A673 (cell line): ENCODE data around the gene ARV1. TPM values are rescaled to one million over a fixed set of nuclear protein-coding genes. Genes with fewer than 3 reads are reported as not detected.

Experiments
- BruUV-seq: library from RNA; stranded (reverse); fragments of 400-500 nt; replicated peaks from 2 replicates; lab custom pipeline; 2021; lab: Mats Ljungman, UMichigan
- CTCF ChIA-PET: fragments of 300-600 bp; sonication (Branson Sonifier 250); formaldehyde crosslinking; loops from one replicate; lab custom pipeline; 2022; ENCODE audit warnings: antibody characterized with exemption; lab: Charles Lee
- POLR2A ChIA-PET: fragments of 300-600 bp; sonication (Branson Sonifier 250); formaldehyde crosslinking; loops from one replicate; lab custom pipeline; 2022; ENCODE audit warnings: antibody characterized with exemption; ENCODE audit not compliant: low non-redundant PET; lab: Charles Lee
- DNase-seq: peaks from one replicate; pipeline ENCODE4 v3.0.0-alpha.2; 2015; ENCODE audit warnings: low spot score
- H3K27ac ChIP-seq: fragments of 200-600 bp; sonication (generic); 2 replicates; pipeline ENCODE4 v1.5.1; 2016; ENCODE audit warnings: mixed run types, low read depth, mild to moderate bottlenecking, mixed read lengths, antibody characterized with exemption, low read length; ENCODE audit not compliant: poor library complexity, severe bottlenecking
- H3K27me3 ChIP-seq: fragments of 200-600 bp; sonication (generic); replicated peaks from 2 replicates; pipeline ENCODE4 v1.6.1; 2017; ENCODE audit warnings: mixed run types, low read depth, mild to moderate bottlenecking, mixed read lengths, antibody characterized with exemption, low read length; ENCODE audit not compliant: insufficient read depth, poor library complexity
- H3K36me3 ChIP-seq: fragments of 200-600 bp; sonication (generic); 2 replicates; pipeline ENCODE4 v1.6.1; 2016; ENCODE audit warnings: mixed run types, mild to moderate bottlenecking, mixed read lengths, antibody characterized with exemption, low read length; ENCODE audit not compliant: insufficient read depth, poor library complexity, severe bottlenecking
- H3K4me1 ChIP-seq: fragments of 200-600 bp; sonication (generic); 2 replicates; pipeline ENCODE4 v1.6.1; 2017; ENCODE audit warnings: mixed run types, mild to moderate bottlenecking, mixed read lengths, antibody characterized with exemption, low read length; ENCODE audit not compliant: insufficient read depth, poor library complexity, severe bottlenecking
- H3K4me3 ChIP-seq: fragments of 200-600 bp; sonication (generic); 2 replicates; pipeline ENCODE4 v1.5.1; 2016; ENCODE audit warnings: low read depth, mixed run types, mild to moderate bottlenecking, mixed read lengths, low read length; ENCODE audit not compliant: poor library complexity, severe bottlenecking
- H3K9me3 ChIP-seq: fragments of 200-600 bp; sonication (generic); 2 replicates; pipeline ENCODE4 v1.6.1; 2016; ENCODE audit warnings: mixed run types, low read depth, mild to moderate bottlenecking, mixed read lengths, antibody characterized with exemption, low read length; ENCODE audit not compliant: poor library complexity, severe bottlenecking
- CTCF ChIP-seq: fragments of 300-800, 200-600 bp; sonication (generic); conservative IDR thresholded peaks from 2 replicates; pipeline ENCODE4 v1.5.1; 2017; ENCODE audit warnings: low read depth, mild to moderate bottlenecking, antibody characterized with exemption, low read length, moderate library complexity, mixed read lengths
- EZH2 ChIP-seq: fragments of 200-600 bp; sonication (generic); IDR thresholded peaks from 2 replicates; pipeline ENCODE4 v1.6.1; 2017; ENCODE audit warnings: borderline replicate concordance, low read depth, mild to moderate bottlenecking, mixed read lengths, antibody characterized with exemption, low read length; ENCODE audit not compliant: poor library complexity, severe bottlenecking
- intact Hi-C: fragments of 100-400 bp; cut with micrococcal nuclease; formaldehyde crosslinking; loops from one replicate; pipeline ENCODE4 v1.10.0; 2022; ENCODE audit not compliant: unreplicated experiment
- total RNA-seq: library from RNA; stranded (reverse); gene quantifications from 2 replicates; pipeline ENCODE4 v1.2.3, GENCODE V29; 2021

Gene ARV1
- total RNA-seq, 1 experiment from 2014 or later: 27.3 TPM

DNA sequence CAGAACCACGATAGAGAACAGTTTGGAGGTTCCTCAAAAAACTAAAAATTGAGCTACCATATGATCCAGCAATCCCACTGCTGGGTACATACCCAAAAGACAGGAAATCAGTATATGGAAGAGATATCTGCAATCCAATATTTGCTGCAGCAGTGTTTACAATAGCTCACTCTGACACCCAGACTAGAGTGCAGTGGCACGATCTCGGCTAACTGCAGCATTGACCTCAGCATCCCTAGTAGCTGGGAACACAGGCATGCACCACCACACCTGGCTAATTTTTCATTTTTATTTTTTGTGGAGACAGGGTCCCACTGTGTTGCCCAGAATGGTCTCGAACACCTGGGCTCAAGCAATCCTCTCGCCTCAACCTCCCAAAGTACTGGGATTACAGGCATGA, 13.4 kb upstream of the ARV1 start:
- ChIA-PET CTCF (no interaction called here), POLR2A (no interaction called here)
- BruUV-seq: no TSS peak
- H3K9me3 ChIP-seq: no peaks in the 10 kb centered on the region
- H3K27me3 ChIP-seq: no peaks in the 10 kb centered on the region
- no peak for DNase-seq
- no peak overlapping the region for H3K27ac ChIP-seq
- no peaks in the 10 kb centered on the region for H3K4me1 ChIP-seq
- H3K4me3 ChIP-seq: no peak overlapping the region
- TF ChIP-seq CTCF: no peak
- TF ChIP-seq EZH2: no peak
- H3K36me3 ChIP-seq: no peaks in the 10 kb centered on the region
- intact Hi-C loops: no loop called here

DNA sequence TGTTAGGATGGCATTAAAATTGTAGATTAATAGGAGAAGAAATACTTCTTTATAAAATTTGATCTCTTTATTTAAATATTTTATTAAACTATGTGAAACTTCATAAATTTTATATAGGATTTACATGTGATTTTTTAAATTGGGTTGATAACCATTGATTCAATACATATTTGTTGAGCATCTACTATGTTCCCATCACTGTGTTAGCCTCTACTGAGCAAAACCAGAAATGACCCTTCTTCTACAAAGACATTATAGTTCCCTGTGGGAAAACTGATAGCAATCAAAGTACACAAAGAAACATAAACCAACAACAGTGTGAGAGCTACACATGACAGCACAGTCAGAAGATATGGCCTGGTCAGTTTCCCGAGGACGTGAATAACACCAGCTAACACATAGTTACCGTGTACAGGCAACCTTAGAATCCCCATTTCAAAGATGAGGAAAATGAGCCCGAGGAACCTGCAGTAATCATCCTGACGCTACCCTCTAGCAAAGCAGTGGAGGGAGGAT, 12.5 kb upstream of the ARV1 start:
- Histone ChIP-seq H3K4me3 (no peak overlapping the region), H3K9me3 (no peaks in the 10 kb centered on the region), H3K27ac (no peak overlapping the region), H3K27me3 (no peaks in the 10 kb centered on the region), H3K4me1 (no peaks in the 10 kb centered on the region), H3K36me3 (no peaks in the 10 kb centered on the region)
- DNase-seq: no peak
- ChIA-PET CTCF (no interaction called here), POLR2A (no interaction called here)
- intact Hi-C loops: no loop called here
- no TSS peak for BruUV-seq
- no peak for TF ChIP-seq CTCF
- no peak for TF ChIP-seq EZH2

- intact Hi-C loops: no loop called here
- CTCF ChIA-PET: no interaction called here
- no peak overlapping the region for H3K4me3 ChIP-seq
- TF ChIP-seq CTCF: no peak
- TF ChIP-seq EZH2: no peak
- H3K27me3 ChIP-seq: no peaks in the 10 kb centered on the region
- POLR2A ChIA-PET: no interaction called here
- no TSS peak for BruUV-seq
- H3K36me3 ChIP-seq: no peaks in the 10 kb centered on the region
- no peaks in the 10 kb centered on the region for H3K9me3 ChIP-seq
- H3K27ac ChIP-seq: no peak overlapping the region
- H3K4me1 ChIP-seq: peaks cover 4% of the 10 kb centered on the region
- DNase-seq: no peak
Observed at GRCh38 chr1:230970432-230970831, 8.5 kb upstream of the ARV1 start.
